Globus pallidus (tissue), 1 donor: Measurements from ENCODE around the gene CELSR2.

Source experiments
- DNase-seq: peaks from one replicate; pipeline ENCODE4 v3.0.0-alpha.2; 2015; ENCODE audit warnings: low spot score

Gene CELSR2

DNA sequence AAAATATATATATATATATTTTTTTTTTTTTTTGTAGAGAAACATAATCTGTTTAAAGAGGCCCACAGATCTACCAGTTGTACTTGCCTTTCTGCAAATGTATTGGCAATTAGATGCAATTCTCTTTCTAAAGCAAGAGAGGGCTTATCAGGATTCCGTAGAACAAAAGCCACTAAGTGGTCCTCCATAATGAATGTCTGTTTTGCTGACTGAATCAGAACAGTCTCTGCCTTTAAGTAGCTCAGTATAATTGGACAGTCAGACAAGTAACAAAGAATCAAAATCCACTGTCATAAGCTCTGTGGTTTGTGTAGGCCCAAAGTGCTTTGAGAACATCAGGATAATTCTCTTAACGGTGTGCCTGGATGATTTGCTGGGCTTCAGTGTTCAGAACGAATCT lies 18.3 kb upstream of the CELSR2 start:
- peak; percentile 55 for DNase-seq

DNA sequence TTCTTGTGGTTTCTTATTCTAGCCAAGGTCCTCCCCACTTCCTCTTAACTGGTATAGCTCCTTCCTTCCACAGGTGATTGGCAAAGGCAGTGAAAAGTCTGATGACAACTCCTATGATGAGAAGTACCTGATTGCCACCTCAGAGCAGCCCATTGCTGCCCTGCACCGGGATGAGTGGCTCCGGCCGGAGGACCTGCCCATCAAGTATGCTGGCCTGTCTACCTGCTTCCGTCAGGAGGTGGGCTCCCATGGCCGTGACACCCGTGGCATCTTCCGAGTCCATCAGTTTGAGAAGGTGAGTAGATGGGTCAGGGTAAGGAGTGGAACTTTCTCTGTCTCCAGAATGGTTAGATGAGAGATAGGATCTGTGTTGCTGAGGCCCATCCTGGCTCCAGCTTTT lies 14.2 kb upstream of the CELSR2 start:
- no peak for DNase-seq

DNA sequence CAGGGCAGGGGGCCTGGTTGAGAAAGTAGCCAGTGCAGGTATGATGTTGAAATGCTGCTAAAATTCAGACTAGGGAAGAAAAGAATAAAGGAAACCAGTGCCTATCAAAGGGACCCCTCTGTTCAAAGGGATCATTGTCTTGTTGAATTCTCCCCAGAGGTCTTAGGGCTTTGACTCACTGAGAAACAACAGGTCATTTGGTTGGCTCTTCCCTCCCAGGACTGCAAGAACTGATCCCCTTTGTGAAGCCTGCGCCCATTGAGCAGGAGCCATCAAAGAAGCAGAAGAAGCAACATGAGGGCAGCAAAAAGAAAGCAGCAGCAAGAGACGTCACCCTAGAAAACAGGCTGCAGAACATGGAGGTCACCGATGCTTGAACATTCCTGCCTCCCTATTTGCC lies 11.8 kb upstream of the CELSR2 start:
- no peak for DNase-seq

DNA sequence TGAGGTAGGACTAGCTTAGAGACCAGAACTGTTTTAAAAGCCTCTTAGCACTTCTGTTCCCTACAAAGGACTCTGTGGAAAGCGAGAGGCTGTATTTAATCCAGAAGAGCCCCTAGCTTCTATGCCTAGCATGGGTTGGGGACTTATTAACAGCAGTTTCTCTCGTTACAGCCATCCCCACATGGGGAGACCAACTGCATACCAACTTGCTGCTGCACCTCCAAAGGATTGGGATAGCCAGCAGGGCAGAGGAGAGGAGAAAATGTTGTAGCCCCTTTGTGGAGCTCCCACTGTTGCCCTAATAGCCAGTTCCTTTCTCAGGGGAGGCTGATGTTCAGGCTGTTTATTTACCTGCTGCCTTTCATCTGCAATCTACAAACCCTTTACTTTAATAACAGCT lies 11.0 kb upstream of the CELSR2 start:
- DNase-seq = no peak

DNA sequence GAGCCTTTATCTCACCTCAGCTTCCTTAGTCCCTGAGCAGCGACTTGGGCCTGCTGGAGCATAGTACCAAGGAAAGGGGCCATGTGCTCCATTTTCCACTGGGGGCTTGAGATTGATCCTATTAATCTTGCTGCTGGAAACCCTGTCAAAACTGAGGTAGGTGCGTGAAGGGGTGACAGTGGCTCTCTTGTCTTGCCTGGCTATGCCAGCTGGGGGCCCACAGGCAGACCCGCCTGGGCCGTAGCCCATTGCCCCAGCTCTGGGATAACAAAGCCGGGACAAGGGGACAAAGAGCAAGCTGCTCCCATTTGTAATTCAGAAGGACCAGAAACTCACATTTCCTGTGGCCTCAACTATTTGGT lies 10.3 kb upstream of the CELSR2 start:
- no peak for DNase-seq

DNA sequence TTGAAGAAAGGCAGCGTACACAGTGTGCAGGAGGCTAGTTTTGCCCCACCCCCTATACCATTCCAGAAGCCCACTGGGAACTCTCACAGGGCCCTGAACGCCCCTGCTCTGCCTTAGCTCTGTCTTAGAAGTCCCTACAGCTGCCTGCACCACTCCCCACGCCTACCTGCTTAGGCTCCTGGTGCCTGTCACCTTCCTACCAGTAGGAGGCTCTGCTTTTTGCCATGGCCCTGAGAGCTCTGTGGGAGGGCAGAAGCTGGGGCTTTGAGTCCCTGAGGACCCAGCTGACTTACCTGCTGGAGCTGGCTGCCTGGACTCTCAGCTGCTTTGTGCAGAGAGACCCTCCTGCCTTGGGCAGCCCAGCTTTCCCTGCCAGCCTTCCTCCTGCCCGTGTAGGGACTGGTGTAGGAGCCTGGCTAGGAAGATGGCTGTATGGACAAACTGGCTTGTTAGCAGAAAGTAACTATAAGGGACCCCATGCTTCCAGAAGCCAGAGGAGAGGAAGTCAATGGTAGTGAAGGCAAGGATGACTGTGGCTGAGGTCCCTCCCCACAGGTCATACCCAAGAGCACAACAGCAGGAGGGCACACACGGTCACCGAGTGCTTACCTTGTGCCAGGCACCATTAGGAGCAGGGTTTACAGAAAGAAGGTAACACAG lies 9.8 kb upstream of the CELSR2 start:
- DNase-seq = no peak

DNA sequence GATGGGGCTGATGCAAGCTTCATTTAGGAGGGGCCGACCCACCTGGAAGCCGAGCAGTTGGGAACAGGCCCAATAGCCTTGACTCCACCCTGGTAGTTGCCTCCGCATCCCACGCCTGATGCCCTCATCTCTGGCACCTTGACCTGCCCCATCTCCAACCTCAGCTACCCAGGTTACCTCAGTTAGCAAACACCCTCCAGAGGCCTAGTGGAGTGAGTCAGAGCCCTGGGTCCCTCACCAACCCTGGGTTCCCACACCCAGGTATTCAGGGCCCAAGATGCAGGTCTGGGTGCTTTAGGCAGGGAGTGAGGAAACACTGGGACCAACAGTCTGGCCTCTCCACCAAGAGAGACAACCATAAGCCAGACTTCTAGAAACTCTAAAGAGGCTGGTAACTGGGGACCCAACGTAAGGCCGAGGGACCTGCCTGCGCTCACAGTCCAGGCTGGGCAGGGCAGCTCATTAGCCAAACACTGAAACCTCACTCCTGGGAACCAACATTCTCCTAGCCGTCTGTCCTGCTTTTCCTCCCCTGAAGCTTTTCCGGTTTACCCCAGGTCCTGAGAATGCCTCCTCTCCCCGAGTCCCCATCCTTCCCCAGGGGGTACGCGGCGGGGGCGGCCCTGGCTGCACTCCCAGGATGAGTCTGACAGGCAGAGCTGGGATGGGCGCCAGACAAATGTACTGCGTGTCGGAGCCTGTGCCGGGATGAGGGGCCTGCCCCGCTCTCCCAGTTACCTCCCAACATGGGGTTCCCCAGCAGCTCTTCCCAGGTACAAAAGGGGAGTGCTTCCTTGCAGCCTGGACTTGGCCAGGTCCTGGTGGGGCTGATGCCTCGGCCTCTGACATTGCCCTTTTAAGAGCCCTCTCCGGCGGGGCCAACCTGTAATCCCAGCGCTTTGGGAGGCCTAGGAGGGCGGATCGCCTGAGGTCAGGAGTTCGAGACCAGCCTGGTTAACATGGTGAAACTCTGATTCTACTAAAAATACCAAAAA lies 8.9 kb upstream of the CELSR2 start:
- DNase-seq = no peak

DNA sequence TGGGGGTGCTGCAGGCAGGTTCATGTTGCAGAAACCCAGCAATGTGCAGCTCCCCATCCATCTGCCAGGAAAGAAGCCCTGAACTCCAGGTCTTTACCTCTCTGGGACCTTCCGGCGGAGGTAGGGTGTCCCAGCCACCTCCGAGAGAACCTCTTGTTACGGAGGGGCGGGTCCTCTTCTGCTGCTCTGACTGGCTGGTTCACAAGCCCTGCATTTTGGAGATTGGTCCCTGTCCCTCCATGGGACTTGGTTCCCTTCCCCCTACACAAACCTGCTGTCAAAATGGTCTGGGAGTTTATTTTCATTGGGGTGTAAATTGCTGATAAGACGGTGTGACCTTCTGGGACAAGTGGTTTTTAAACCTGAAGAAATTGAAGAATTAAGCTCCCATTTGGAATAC lies 8.0 kb upstream of the CELSR2 start:
- DNase-seq = no peak

DNA sequence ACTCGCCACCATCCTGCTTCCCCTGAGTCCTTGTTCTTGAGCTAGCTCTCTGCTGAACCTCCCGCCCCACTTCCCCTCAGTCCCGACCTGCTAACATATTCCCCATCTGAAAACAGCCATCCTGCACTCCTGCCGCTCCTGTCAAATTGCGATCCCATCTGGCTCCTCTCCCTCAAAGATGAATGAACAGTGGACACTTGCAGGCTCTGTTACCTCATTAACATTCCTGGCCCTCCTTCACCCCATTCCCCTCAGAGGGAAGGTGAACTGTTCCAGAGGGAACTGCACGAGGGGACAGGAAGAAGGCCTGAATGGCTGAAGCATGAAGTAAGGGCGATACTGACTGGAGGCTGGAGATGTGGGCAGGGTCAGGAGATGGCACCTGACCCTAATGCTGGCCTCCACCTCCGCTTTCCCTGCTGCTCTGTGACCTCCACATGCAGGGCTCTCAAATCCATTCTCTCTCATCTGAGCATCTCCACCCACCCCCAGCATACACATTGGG lies 7.4 kb upstream of the CELSR2 start:
- DNase-seq = no peak

DNA sequence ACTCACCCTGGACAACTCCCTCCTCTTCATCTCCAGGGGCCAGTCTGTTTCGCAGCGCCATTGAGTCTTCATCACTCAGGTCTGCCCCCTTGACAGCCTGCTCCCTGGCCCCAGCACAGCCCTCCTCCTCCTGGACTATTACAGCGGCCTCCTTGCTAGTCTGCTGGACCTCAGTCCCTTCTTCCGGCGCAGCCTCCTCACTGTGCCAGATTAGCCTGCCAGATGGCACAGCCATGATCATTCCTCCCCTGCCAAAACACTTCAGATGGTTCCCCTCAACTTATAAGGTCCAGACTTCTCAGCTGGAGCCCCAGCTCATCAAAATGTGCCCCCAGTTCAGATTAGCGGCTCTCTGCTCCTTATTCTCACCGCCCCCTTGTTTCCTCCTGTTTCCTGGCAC lies 7.0 kb upstream of the CELSR2 start:
- no peak for DNase-seq

DNA sequence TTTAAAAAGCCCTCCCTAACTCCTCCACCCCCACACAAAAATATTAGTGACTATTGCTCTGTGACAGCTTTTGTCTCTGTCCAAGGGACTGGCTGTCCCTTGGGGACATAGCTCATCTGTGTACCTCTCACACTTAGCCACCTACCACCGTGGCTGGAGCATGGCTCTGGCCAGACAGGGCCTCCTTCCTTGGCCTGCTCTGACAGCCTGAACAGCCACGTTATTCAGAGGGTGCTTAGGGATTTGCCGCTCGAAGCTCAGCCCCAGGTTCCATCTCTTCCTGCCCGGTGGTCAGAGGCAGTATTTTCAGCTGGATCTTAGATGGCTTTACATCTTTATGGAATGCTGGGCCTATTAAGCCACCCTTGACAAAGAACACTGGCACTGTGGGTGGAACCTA lies 6.1 kb upstream of the CELSR2 start:
- DNase-seq = no peak

DNA sequence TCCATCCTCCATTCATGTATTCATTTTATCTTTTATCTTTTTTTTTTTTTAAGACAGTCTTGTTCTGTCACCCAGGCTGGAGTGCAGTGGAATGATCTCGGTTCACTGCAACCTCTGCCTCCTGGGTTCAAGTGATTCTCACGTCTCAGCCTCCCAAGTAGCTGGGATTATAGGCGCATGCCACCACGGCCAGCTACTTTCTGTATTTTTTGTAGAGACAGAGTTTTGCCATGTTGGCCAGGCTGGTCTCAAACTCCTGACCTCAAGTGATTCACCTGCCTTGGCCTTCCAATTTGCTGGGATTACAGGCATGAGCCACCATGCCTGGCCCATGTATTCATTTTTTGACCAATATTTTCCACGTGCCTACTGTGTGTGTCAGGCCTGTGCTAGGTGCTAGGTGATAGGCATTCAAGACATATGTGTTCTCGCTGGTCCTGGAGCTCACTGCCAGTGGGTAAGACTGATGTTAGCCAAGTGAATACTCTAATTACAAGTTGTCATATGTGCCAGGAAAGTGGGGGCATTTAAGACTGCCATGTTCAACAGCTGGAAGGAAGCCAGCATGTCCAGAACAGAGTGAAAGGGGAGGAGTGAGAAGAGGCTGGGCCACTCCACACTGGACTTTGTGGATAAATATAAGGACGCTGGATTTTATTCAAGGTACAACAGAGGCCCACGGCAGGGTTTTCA lies 5.3 kb upstream of the CELSR2 start:
- no peak for DNase-seq

DNA sequence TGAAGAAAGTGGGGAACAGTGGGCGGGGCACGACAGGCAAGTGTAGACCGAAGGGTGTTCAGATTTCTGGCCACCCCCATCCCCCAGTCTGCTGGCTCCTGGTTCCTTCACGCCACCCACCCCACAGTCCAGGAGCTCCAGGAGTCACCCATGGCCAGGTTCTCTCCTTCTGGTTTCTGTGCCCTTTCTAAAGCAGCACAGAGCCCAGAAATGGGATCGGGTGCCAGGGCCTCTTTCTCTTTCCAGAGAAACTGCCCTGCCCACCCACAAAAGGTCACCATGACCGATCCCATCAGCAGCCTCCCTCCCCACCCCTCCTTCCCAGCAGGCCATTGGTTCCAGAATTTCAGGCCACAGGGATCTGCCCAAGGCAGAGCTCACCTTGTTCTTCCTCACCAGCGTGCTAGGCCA lies 3.2 kb upstream of the CELSR2 start:
- no peak for DNase-seq

DNA sequence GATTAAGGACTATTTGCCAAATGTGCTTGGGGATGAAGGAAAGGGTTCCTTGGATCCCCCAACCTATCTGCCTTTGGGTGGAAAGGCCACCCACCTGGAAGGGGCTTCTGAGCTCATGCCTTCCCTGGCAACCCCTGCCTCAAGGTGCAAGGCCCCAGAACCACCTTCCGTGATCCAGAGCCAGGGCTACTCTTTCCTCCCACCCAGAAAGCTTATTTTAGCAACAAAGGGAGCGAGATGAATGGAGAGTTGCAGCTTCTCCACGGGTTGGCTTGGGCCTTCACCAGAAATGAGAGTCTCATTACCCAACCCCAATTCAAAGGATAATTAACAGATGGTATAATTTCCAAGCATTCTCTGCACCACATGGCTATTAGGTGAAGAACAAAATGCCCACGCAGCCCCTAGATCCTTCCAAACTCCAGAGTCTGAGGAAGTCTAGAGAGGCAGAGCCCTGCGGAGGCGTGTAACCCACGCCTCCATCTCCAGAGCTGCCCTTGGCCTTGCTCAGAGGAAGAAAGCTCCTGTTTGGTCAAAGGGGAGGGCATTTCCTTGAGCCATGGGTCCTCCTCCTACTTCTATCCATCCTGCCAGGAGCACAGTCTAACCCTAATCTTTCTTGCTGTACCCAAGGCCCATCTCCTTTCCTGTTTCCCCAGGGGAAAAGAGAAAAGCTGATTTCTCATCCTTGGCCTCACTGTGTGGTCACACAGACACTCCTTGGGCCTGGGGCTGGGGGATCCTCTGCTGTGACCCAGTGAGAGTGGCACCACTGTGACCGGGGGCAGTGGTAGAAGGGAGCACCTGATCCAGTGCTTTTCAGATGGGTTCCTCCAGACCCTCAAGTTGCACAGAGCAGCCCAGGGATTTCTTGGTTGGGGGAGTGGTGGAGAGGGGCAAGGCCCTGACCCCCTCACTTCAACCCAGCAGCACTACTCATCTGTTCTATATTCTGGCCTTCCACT lies 1.7 kb upstream of the CELSR2 start:
- DNase-seq = no peak

DNA sequence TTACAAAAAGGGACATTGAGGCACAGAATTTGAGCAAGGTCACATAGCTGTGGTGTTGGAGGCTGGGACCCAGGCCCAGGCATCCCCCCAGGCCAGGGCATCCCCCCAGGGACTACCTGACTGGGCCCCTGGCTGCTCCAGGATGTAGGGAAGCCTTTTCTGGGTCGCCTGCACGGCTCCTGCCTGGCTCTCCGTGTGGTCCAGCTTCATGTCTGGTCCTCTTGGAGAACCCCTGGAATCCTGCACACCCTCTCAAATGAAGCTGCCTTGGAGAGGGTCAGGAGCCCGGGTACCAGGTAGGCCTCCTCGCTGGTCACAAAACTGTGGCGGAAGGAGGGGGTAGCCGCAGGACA lies 919 bp upstream of the CELSR2 start:
- no peak for DNase-seq

DNA sequence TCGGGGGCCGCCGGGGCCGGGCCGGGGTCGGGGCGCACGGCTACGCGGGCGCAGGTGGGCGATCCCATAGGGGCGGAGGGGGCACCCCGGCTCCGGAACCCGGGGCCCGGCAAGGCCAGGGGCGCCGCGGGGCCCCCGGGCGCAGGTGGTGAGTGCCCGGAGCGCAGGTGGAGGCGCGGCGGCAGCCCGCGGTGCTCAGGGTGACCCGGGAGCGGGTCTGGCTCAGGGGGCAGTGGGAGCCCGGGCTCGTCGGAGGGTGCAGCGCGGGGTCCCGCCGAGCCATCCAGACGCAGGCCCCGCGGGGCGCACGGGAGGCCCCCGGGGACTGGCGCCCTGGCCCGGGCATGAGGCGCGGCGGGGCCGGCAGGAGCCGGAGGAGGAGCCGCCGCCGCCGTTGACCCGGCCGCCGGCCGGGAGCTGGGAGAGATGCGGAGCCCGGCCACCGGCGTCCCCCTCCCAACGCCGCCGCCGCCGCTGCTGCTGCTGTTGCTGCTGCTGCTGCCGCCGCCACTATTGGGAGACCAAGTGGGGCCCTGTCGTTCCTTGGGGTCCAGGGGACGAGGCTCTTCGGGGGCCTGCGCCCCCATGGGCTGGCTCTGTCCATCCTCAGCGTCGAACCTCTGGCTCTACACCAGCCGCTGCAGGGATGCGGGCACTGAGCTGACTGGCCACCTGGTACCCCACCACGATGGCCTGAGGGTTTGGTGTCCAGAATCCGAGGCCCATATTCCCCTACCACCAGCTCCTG lies 489 bp downstream of the CELSR2 start:
- no peak for DNase-seq

DNA sequence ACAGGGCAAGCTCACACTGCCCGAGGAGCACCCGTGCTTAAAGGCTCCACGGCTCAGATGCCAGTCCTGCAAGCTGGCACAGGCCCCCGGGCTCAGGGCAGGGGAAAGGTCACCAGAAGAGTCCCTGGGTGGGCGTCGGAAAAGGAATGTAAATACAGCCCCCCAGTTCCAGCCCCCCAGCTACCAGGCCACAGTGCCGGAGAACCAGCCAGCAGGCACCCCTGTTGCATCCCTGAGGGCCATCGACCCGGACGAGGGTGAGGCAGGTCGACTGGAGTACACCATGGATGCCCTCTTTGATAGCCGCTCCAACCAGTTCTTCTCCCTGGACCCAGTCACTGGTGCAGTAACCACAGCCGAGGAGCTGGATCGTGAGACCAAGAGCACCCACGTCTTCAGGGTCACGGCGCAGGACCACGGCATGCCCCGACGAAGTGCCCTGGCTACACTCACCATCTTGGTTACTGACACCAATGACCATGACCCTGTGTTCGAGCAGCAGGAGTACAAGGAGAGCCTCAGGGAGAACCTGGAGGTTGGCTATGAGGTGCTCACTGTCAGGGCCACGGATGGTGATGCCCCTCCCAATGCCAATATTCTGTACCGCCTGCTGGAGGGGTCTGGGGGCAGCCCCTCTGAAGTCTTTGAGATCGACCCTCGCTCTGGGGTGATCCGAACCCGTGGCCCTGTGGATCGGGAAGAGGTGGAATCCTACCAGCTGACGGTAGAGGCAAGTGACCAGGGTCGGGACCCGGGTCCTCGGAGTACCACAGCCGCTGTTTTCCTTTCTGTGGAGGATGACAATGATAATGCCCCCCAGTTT lies 1.3 kb downstream of the CELSR2 start:
- no peak for DNase-seq

DNA sequence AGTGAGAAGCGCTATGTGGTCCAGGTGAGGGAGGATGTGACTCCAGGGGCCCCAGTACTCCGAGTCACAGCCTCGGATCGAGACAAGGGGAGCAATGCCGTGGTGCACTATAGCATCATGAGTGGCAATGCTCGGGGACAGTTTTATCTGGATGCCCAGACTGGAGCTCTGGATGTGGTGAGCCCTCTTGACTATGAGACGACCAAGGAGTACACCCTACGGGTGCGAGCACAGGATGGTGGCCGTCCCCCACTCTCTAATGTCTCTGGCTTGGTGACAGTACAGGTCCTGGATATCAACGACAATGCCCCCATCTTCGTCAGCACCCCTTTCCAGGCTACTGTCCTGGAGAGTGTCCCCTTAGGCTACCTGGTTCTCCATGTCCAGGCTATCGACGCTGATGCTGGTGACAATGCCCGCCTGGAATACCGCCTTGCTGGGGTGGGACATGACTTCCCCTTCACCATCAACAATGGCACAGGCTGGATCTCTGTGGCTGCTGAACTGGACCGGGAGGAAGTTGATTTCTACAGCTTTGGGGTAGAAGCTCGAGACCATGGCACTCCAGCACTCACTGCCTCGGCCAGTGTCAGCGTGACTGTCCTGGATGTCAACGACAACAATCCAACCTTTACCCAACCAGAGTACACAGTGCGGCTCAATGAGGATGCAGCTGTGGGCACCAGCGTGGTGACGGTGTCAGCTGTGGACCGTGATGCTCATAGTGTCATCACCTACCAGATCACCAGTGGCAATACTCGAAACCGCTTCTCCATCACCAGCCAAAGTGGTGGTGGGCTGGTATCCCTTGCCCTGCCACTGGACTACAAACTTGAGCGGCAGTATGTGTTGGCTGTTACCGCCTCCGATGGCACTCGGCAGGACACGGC lies 2.2 kb downstream of the CELSR2 start:
- DNase-seq = no peak
